Astrocyte (in vitro differentiated cells and primary cell): ENCODE measurements around the gene DNER. TPM values are rescaled to one million over a fixed set of nuclear protein-coding genes. Genes with fewer than 3 reads are reported as not detected.

Source experiments
- DNase-seq: peaks from one replicate; pipeline ENCODE4 v3.0.0-alpha.2; 2010; ENCODE audit warnings: low read depth
- FAIRE-seq: peaks from 2 replicates; lab custom pipeline; 2011; peaks lifted over from hg19 to GRCh38; lab: Jason Lieb, UNC
- H2AFZ ChIP-seq: 2 replicates; pipeline ENCODE4 v1.6.0; 2012; ENCODE audit warnings: low read depth, low read length, inconsistent platforms
- H3K27ac ChIP-seq: 2 replicates; pipeline ENCODE4 v1.5.1; 2011; ENCODE audit warnings: low read depth, low read length, inconsistent platforms
- H3K27me3 ChIP-seq: 2 replicates; pipeline ENCODE4 v1.6.0; 2011; ENCODE audit warnings: low read length, inconsistent platforms; ENCODE audit not compliant: insufficient read depth
- H3K36me3 ChIP-seq: 2 replicates; pipeline ENCODE4 v1.5.1; 2011; ENCODE audit warnings: low read length, inconsistent platforms; ENCODE audit not compliant: insufficient read depth
- H3K4me1 ChIP-seq: 2 replicates; pipeline ENCODE4 v1.5.1; 2011; ENCODE audit warnings: low read length, inconsistent platforms; ENCODE audit not compliant: insufficient read depth
- H3K4me2 ChIP-seq: 2 replicates; pipeline ENCODE4 v1.6.0; 2012; ENCODE audit warnings: low read length, inconsistent platforms
- H3K4me3 ChIP-seq: 2 replicates; pipeline ENCODE4 v1.5.1; 2011; ENCODE audit warnings: low read depth, mild to moderate bottlenecking, low read length, inconsistent platforms; ENCODE audit not compliant: insufficient read depth
- H3K79me2 ChIP-seq: 2 replicates; pipeline ENCODE4 v1.6.0; 2012; ENCODE audit warnings: mild to moderate bottlenecking, low read length, inconsistent platforms; ENCODE audit not compliant: insufficient read depth
- H3K9ac ChIP-seq: 2 replicates; pipeline ENCODE4 v1.6.0; 2012; ENCODE audit warnings: mild to moderate bottlenecking, low read length, inconsistent platforms
- H3K9me3 ChIP-seq: 2 replicates; pipeline ENCODE4 v1.5.1; 2012; ENCODE audit warnings: low read depth, mild to moderate bottlenecking, low read length, inconsistent platforms; ENCODE audit not compliant: insufficient read depth
- H4K20me1 ChIP-seq: 2 replicates; pipeline ENCODE4 v1.6.0; 2012; ENCODE audit warnings: low read length, inconsistent platforms; ENCODE audit not compliant: insufficient read depth
- H3K27ac Mint-ChIP-seq: one replicate; pipeline ENCODE4 v1.8.0; 2021; ENCODE audit warnings: mild to moderate bottlenecking, mixed read lengths; ENCODE audit not compliant: unreplicated experiment
- H3K27me3 Mint-ChIP-seq: one replicate; pipeline ENCODE4 v1.8.0; 2021; ENCODE audit warnings: low read depth, mixed read lengths; ENCODE audit not compliant: unreplicated experiment
- H3K36me3 Mint-ChIP-seq: one replicate; pipeline ENCODE4 v1.8.0; 2021; ENCODE audit warnings: low read depth, mixed read lengths; ENCODE audit not compliant: unreplicated experiment
- H3K4me1 Mint-ChIP-seq: one replicate; pipeline ENCODE4 v1.8.0; 2021; ENCODE audit warnings: low read depth, mixed read lengths; ENCODE audit not compliant: unreplicated experiment
- H3K4me3 Mint-ChIP-seq: one replicate; pipeline ENCODE4 v1.8.0; 2021; ENCODE audit warnings: mild to moderate bottlenecking, moderate library complexity, mixed read lengths; ENCODE audit not compliant: unreplicated experiment
- H3K9me3 Mint-ChIP-seq: one replicate; pipeline ENCODE4 v1.8.0; 2021; ENCODE audit warnings: mild to moderate bottlenecking, mixed read lengths; ENCODE audit not compliant: unreplicated experiment
- EZH2 ChIP-seq: IDR thresholded peaks from 2 replicates; pipeline ENCODE4 v1.6.1; 2012; ENCODE audit warnings: mild to moderate bottlenecking, low read length, inconsistent platforms; ENCODE audit not compliant: insufficient read depth
- total RNA-seq: library from RNA; stranded (reverse); gene quantifications from 2 replicates; pipeline ENCODE4 v1.2.1, GENCODE V29; 2021
- TF ChIP-seq, protein P1 (sequence below): IDR thresholded peaks from 2 replicates; pipeline ENCODE4 v1.5.1; 2011; ENCODE audit warnings: low read depth, mild to moderate bottlenecking, inconsistent platforms, low read length, moderate library complexity; ENCODE audit not compliant: insufficient read depth

Gene DNER
- total RNA-seq, 1 donor from 2014 or later = 1.0 TPM

GRCh38 chr2:229641676-229642075 is 72.7 kb downstream of the DNER start:
- no peaks in the 10 kb centered on the region for H3K36me3 Mint-ChIP-seq
- Histone ChIP-seq H3K9ac (no peak overlapping the region), H3K4me1 (no peaks in the 10 kb centered on the region), H3K4me2 (no peak overlapping the region), H3K79me2 (no peaks in the 10 kb centered on the region), H3K4me3 (no peak overlapping the region), H4K20me1 (no peaks in the 10 kb centered on the region), H3K9me3 (no peaks in the 10 kb centered on the region), H3K27ac (no peak overlapping the region), H2AFZ (no peak overlapping the region), H3K27me3 (no peaks in the 10 kb centered on the region), H3K36me3 (no peaks in the 10 kb centered on the region)
- no peak overlapping the region for H3K27ac Mint-ChIP-seq
- no peaks in the 10 kb centered on the region for H3K27me3 Mint-ChIP-seq
- no peaks in the 10 kb centered on the region for H3K9me3 Mint-ChIP-seq
- H3K4me3 Mint-ChIP-seq = no peak overlapping the region
- no peaks in the 10 kb centered on the region for H3K4me1 Mint-ChIP-seq
- no peak for DNase-seq
- TF ChIP-seq, protein P1, sequence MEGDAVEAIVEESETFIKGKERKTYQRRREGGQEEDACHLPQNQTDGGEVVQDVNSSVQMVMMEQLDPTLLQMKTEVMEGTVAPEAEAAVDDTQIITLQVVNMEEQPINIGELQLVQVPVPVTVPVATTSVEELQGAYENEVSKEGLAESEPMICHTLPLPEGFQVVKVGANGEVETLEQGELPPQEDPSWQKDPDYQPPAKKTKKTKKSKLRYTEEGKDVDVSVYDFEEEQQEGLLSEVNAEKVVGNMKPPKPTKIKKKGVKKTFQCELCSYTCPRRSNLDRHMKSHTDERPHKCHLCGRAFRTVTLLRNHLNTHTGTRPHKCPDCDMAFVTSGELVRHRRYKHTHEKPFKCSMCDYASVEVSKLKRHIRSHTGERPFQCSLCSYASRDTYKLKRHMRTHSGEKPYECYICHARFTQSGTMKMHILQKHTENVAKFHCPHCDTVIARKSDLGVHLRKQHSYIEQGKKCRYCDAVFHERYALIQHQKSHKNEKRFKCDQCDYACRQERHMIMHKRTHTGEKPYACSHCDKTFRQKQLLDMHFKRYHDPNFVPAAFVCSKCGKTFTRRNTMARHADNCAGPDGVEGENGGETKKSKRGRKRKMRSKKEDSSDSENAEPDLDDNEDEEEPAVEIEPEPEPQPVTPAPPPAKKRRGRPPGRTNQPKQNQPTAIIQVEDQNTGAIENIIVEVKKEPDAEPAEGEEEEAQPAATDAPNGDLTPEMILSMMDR = no peak
- TF ChIP-seq EZH2 = no peak
- FAIRE-seq = no peak

DNA sequence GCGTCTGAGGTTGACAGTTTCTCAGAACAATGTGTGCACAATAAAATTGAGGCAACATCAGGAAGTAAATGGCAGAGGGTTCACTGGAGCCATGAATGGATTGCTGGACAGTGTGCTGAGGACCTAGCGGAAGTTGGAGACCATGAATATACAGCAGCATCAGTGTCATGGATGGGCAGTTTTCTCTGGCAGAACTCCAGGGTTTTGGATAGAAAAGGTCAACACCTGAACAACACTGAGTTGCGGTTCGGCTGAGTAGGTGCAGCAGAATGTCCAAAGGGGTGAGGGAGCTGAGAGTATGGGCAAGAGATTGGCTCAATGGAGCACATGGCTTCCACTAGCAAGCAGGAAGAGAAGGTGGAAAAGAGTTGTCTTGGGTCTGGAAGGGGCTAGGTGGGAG is 73.7 kb downstream of the DNER start:
- H3K4me1 Mint-ChIP-seq = no peaks in the 10 kb centered on the region
- no peaks in the 10 kb centered on the region for H3K9me3 Mint-ChIP-seq
- Histone ChIP-seq H3K27me3 (no peaks in the 10 kb centered on the region), H3K27ac (no peak overlapping the region), H3K4me1 (no peaks in the 10 kb centered on the region), H3K36me3 (no peaks in the 10 kb centered on the region), H4K20me1 (no peaks in the 10 kb centered on the region), H3K9me3 (no peaks in the 10 kb centered on the region), H3K79me2 (no peaks in the 10 kb centered on the region), H3K4me2 (no peak overlapping the region), H3K4me3 (no peak overlapping the region), H3K9ac (no peak overlapping the region), H2AFZ (no peak overlapping the region)
- TF ChIP-seq EZH2 = no peak
- TF ChIP-seq, protein P1 = no peak
- H3K27me3 Mint-ChIP-seq = peaks cover 1% of the 10 kb centered on the region
- FAIRE-seq (no peak), DNase-seq (no peak)
- H3K4me3 Mint-ChIP-seq = no peak overlapping the region
- H3K27ac Mint-ChIP-seq = no peak overlapping the region
- no peaks in the 10 kb centered on the region for H3K36me3 Mint-ChIP-seq

DNA sequence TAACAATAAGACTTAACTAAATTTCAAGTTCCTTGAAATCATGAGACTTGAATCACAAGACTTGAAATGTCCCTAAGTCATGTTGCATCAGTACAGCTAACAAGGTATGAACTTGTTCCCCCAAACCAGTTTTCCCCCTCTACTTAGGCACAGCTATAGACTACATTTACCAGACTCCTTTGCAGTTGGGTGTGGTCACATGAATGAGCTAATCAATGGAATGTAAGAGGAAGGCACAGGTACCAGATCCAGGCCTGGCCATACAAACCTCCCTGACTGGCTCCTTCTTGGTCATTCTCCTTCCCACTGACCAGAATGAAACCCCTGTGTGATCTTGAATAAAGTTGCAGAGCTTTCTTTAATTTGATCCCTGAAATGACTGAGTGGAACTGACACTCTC is 77.8 kb downstream of the DNER start:
- no peak overlapping the region for H3K4me3 Mint-ChIP-seq
- no peak overlapping the region for H2AFZ ChIP-seq
- peaks cover 6% of the 10 kb centered on the region for H3K27me3 Mint-ChIP-seq
- DNase-seq (no peak), FAIRE-seq (no peak)
- no peak for TF ChIP-seq EZH2
- TF ChIP-seq, protein P1 = no peak
- no peak overlapping the region for H3K27ac ChIP-seq
- H3K4me2 ChIP-seq = no peak overlapping the region
- H3K79me2 ChIP-seq = no peaks in the 10 kb centered on the region
- no peaks in the 10 kb centered on the region for H3K4me1 Mint-ChIP-seq
- H4K20me1 ChIP-seq = no peaks in the 10 kb centered on the region
- H3K27ac Mint-ChIP-seq = no peak overlapping the region
- H3K9ac ChIP-seq = no peak overlapping the region
- no peaks in the 10 kb centered on the region for H3K9me3 ChIP-seq
- no peak overlapping the region for H3K4me3 ChIP-seq
- no peaks in the 10 kb centered on the region for H3K9me3 Mint-ChIP-seq
- H3K36me3 Mint-ChIP-seq = no peaks in the 10 kb centered on the region
- H3K4me1 ChIP-seq = no peaks in the 10 kb centered on the region
- peaks cover 4% of the 10 kb centered on the region for H3K27me3 ChIP-seq
- no peaks in the 10 kb centered on the region for H3K36me3 ChIP-seq
